GM12878 (cell line): ENCODE data around the gene OCRL. TPM values are rescaled to one million over a fixed set of nuclear protein-coding genes. Genes with fewer than 3 reads are reported as not detected.
A peak's percentile ranks its signal among the peaks of the same experiment; 100 is the strongest.

Source experiments
- ATAC-seq: fragments of 200-7000 bp; cut with Tn5 transposase; 3 replicates; pipeline ENCODE4 v1.9.1; 2020; ENCODE audit warnings: mild to moderate bottlenecking, moderate library complexity
- BruUV-seq: library from RNA; stranded (reverse); fragments of 400-500 nt; replicated peaks from 2 replicates; lab custom pipeline; 2021; lab: Mats Ljungman, UMichigan
- CTCF ChIA-PET: fragments of 300-600 bp; sonication (Branson Sonifier 250); formaldehyde crosslinking; extraction: SDS; loops from one replicate; lab custom pipeline; 2021; ENCODE audit warnings: inconsistent platforms; lab: Yijun Ruan, JAX
- POLR2A ChIA-PET: fragments of 350-600 bp; formaldehyde crosslinking; extraction: SDS; loops from one replicate; lab custom pipeline; 2021; ENCODE audit warnings: inconsistent platforms; lab: Charles Lee
- RAD21 ChIA-PET: fragments of 300-600 bp; sonication (Branson Sonifier 250); formaldehyde crosslinking; loops from one replicate; lab custom pipeline; 2023; ENCODE audit warnings: antibody characterized with exemption; ENCODE audit not compliant: unreplicated experiment; lab: Charles Lee
- SMC1A ChIA-PET: fragments of 300-600 bp; sonication (Branson Sonifier 250); formaldehyde crosslinking; loops from one replicate; lab custom pipeline; 2023; ENCODE audit not compliant: unreplicated experiment, uncharacterized antibody; lab: Charles Lee
- DNase-seq: peaks from one replicate; pipeline ENCODE4 v3.0.0-alpha.2; 2011; ENCODE audit warnings: low read depth, low spot score
- FAIRE-seq: peaks from 3 replicates; lab custom pipeline; 2011; peaks lifted over from hg19 to GRCh38; lab: Jason Lieb, UNC
- H2AFZ ChIP-seq: 2 replicates; pipeline ENCODE4 v1.6.0; 2011; ENCODE audit warnings: low read depth, low read length, control low read depth; ENCODE audit not compliant: control insufficient read depth
- H3K27ac ChIP-seq: 2 replicates; pipeline ENCODE4 v1.5.1; 2011; ENCODE audit warnings: control low read depth; ENCODE audit not compliant: control insufficient read depth, insufficient read depth
- H3K27me3 ChIP-seq, 2 experiments: replicated peaks in 1 of 2; 2 replicates each; pipeline versions ENCODE4 v1.6.0 to v1.6.1; 2011; ENCODE audit warnings: low read length in 1 of 2; ENCODE audit not compliant: control insufficient read depth in 2 of 2, insufficient read depth in 2 of 2
- H3K36me3 ChIP-seq, 2 experiments: 2 replicates each; pipeline ENCODE4 v1.5.1; 2011; ENCODE audit warnings: low read length in 1 of 2; ENCODE audit not compliant: control insufficient read depth in 2 of 2, insufficient read depth in 2 of 2
- H3K4me1 ChIP-seq: 2 replicates; pipeline ENCODE4 v1.6.1; 2011; ENCODE audit warnings: mild to moderate bottlenecking, low read length, moderate library complexity, mixed read lengths; ENCODE audit not compliant: control insufficient read depth, insufficient read depth
- H3K4me2 ChIP-seq: 2 replicates; pipeline ENCODE4 v1.6.0; 2011; ENCODE audit warnings: control low read depth; ENCODE audit not compliant: control insufficient read depth, insufficient read depth
- H3K4me3 ChIP-seq: fragments of 200-600 bp; sonication (generic); 2 replicates; pipeline ENCODE4 v1.5.1; 2016
- H3K79me2 ChIP-seq: 2 replicates; pipeline ENCODE4 v1.6.0; 2011; ENCODE audit warnings: low read length; ENCODE audit not compliant: control insufficient read depth, insufficient read depth
- H3K9ac ChIP-seq: 2 replicates; pipeline ENCODE4 v1.8.0; 2011; ENCODE audit warnings: low read length, control low read depth, mixed read lengths; ENCODE audit not compliant: control insufficient read depth, insufficient read depth
- H3K9me3 ChIP-seq: replicated peaks from 3 replicates; pipeline ENCODE4 v1.5.1; 2011; ENCODE audit warnings: mild to moderate bottlenecking, low read length; ENCODE audit not compliant: control insufficient read depth, insufficient read depth
- H4K20me1 ChIP-seq: 2 replicates; pipeline ENCODE4 v1.6.0; 2011; ENCODE audit not compliant: control insufficient read depth, insufficient read depth
- ETV6 ChIP-seq, 2 experiments: fragments of 450-650 bp in 1 of 2; IDR thresholded peaks in 1 of 2; conservative IDR thresholded peaks in 1 of 2; 2 replicates each; pipeline ENCODE4 v1.6.1; 2014; ENCODE audit warnings: antibody characterized with exemption in 1 of 2, borderline replicate concordance in 1 of 2, low read depth in 1 of 2, mild to moderate bottlenecking in 1 of 2, moderate library complexity in 1 of 2
- SUPT20H ChIP-seq: IDR thresholded peaks from 2 replicates; pipeline ENCODE4 v1.6.1; 2011; ENCODE audit warnings: low read depth, mild to moderate bottlenecking, low read length, moderate library complexity, borderline replicate concordance; ENCODE audit not compliant: control insufficient read depth
- WGBS: methylation state at CpG from one replicate; pipeline ENCODE4 v1.1.6; 2016; ENCODE audit warnings: low lambda C conversion rate; ENCODE audit not compliant: insufficient replicate concordance, insufficient coverage; ENCODE audit errors: missing lambda C conversion rate; 5-methylcytosine and 5-hydroxymethylcytosine counted together
- in situ Hi-C: fragments of 300-500 bp; cut with MboI; formaldehyde crosslinking; loops from 9 replicates; pipeline ENCODE4 v1.14.3; 2018; ENCODE audit warnings: mixed read lengths
- intact Hi-C: fragments of 100-400 bp; cut with micrococcal nuclease; formaldehyde crosslinking; loops from one replicate; pipeline ENCODE4 v1.14.2; 2022; ENCODE audit not compliant: unreplicated experiment
- polyA plus RNA-seq, 11 experiments: library from polyadenylated mRNA; depleted of rRNA in 4 of 11; unstranded in 6 of 11; stranded (reverse) in 5 of 11; fragments of >200 nt; fragmentation: Nextera tagmentation in 4 of 11; fragmentation: Illumina TruSeq in 1 of 11; extraction: Ambion mirVana in 4 of 11; extraction: Trizol in 1 of 11; gene quantifications; 1 replicate in 1 of 11; 2 replicates in 10 of 11; pipeline versions ENCODE4 v1.2.1 to v1.2.3, GENCODE V29; 2011 to 2016; ENCODE audit warnings: inconsistent platforms in 2 of 11, missing spikeins in 2 of 11, low read depth in 1 of 11
- total RNA-seq, 4 experiments: library from RNA; depleted of rRNA in 3 of 4; stranded (reverse); fragments of >200 nt in 3 of 4; fragmentation: Illumina TruSeq in 1 of 4; extraction: Trizol in 1 of 4; gene quantifications; 2 replicates each; pipeline versions ENCODE4 v1.2.1 to v1.2.3, GENCODE V29; 2013 to 2021
- TF ChIP-seq, protein P1 (sequence below), 3 experiments: IDR thresholded peaks in 2 of 3; conservative IDR thresholded peaks in 1 of 3; 2 replicates each; pipeline ENCODE4 v1.5.1; 2011; ENCODE audit warnings: low read depth in 3 of 3, low read length in 3 of 3, mild to moderate bottlenecking in 3 of 3, control low read depth in 2 of 3, moderate library complexity in 2 of 3, inconsistent platforms in 1 of 3, mixed read lengths in 1 of 3; ENCODE audit not compliant: control insufficient read depth in 2 of 3, insufficient read depth in 1 of 3; ENCODE audit errors: extremely low read depth in 1 of 3

Gene OCRL
- total and polyA plus RNA-seq, 10 of the 15 experiments (the other 5 are each of a cell fraction or from before 2014, with no cell fraction given), result 0.53 to 4.4 (median 2.3) TPM

DNA sequence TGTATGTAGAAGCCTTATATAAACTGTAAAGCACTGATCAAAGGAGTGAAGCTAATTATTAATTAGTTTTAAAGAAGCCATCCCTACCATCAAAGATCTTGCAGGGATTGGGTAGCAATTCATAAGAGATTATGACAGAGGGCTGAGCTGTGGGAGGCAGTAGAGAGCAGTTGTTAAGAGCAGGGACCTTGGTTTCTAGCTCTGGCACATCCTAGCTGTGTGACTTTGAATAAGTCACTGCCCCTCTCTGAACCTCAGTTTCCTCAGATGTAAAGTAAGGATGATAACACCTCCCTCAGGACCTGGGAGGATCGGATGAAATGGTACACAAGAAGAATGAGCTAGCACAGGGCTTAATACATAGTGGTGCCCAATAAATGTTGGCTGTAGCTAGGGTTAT is 69.3 kb downstream of the OCRL start:
- H2AFZ ChIP-seq, result no peak overlapping the region
- SMC1A ChIA-PET, result interaction anchor here (1.0 to 2.4 kb wide), 6 partner anchors 11 to 296 kb away, joined by 3 to 12 read pairs (median 4); partner anchors contain the start of gene UTP14A
- H3K4me1 ChIP-seq, result peaks cover 5% of the 10 kb centered on the region
- no peak overlapping the region for H3K27ac ChIP-seq
- intact Hi-C loops, result loop anchor here (5.0 to 10.0 kb wide), 2 partner anchors 298 to 1305 kb away; partner anchors contain the start of gene UTP14A
- DNase-seq (no peak), ATAC-seq (no peak), FAIRE-seq (no peak)
- RAD21 ChIA-PET, result interaction anchor here (0.7 to 1.9 kb wide), 6 partner anchors 27 to 476 kb away, joined by 3 to 10 read pairs (median 4); no protein-coding TSS in a partner anchor
- no peaks in the 10 kb centered on the region for H3K79me2 ChIP-seq
- H3K4me2 ChIP-seq, result no peak overlapping the region
- H3K9ac ChIP-seq, result no peak overlapping the region
- no peaks in the 10 kb centered on the region for H3K36me3 ChIP-seq
- TF ChIP-seq SUPT20H (no peak), ETV6 (conservative IDR thresholded peaks at IDR 0.05 in 1 of 2, IDR thresholded peaks at IDR 0.05 in 1 of 2; ENCODE audit: borderline replicate concordance in 1 of 2, low read depth in 1 of 2) (no peak)
- TF ChIP-seq, protein P1, sequence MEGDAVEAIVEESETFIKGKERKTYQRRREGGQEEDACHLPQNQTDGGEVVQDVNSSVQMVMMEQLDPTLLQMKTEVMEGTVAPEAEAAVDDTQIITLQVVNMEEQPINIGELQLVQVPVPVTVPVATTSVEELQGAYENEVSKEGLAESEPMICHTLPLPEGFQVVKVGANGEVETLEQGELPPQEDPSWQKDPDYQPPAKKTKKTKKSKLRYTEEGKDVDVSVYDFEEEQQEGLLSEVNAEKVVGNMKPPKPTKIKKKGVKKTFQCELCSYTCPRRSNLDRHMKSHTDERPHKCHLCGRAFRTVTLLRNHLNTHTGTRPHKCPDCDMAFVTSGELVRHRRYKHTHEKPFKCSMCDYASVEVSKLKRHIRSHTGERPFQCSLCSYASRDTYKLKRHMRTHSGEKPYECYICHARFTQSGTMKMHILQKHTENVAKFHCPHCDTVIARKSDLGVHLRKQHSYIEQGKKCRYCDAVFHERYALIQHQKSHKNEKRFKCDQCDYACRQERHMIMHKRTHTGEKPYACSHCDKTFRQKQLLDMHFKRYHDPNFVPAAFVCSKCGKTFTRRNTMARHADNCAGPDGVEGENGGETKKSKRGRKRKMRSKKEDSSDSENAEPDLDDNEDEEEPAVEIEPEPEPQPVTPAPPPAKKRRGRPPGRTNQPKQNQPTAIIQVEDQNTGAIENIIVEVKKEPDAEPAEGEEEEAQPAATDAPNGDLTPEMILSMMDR (IDR thresholded peaks at IDR 0.05 in 2 of 3, conservative IDR thresholded peaks at IDR 0.05 in 1 of 3; ENCODE audit: control insufficient read depth in 2 of 3, extremely low read depth in 1 of 3, insufficient read depth in 1 of 3, low read depth in 3 of 3, low read length in 3 of 3), result peak in 1 of 3 experiments; percentile 12; a peak in 2 of 6 replicates
- H3K9me3 ChIP-seq, result no peaks in the 10 kb centered on the region
- CTCF ChIA-PET, result interaction anchor here (0.7 to 3.7 kb wide), 10 partner anchors 11 to 586 kb away, joined by 3 to 21 read pairs (median 4); no protein-coding TSS in a partner anchor
- POLR2A ChIA-PET, result interaction anchor here (0.6 kb wide), 1 partner anchor 27 kb away, joined by 4 read pairs; no protein-coding TSS in a partner anchor
- H4K20me1 ChIP-seq, result no peaks in the 10 kb centered on the region
- H3K27me3 ChIP-seq, result no peaks in the 10 kb centered on the region; a peak in 1 of 4 replicates
- 42% methylated on average over 1 of the region's 1 CpG for WGBS
- BruUV-seq, result no TSS peak
- no peak overlapping the region for H3K4me3 ChIP-seq
- in situ Hi-C loops, result loop anchor here (10.0 to 25.0 kb wide), 3 partner anchors 453 to 1305 kb away; no protein-coding TSS in a partner anchor
